NCI-H2227 (cell line): ENCODE measurements around the gene COQ5.
"Not testable (repeated sequence)": the region's sequence is repeated elsewhere in the genome, so short reads cannot be mapped to it uniquely, and the experiment has no call there.

ENCODE experiments used
- DNase-seq: peaks from one replicate; lab custom pipeline; 2025; ENCODE audit not compliant: unreplicated experiment; lab: John Stamatoyannopoulos, UW

COQ5 gene, protein sequence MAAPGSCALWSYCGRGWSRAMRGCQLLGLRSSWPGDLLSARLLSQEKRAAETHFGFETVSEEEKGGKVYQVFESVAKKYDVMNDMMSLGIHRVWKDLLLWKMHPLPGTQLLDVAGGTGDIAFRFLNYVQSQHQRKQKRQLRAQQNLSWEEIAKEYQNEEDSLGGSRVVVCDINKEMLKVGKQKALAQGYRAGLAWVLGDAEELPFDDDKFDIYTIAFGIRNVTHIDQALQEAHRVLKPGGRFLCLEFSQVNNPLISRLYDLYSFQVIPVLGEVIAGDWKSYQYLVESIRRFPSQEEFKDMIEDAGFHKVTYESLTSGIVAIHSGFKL

GRCh38 chr12:120528861-120529525 lies at the start of gene COQ5:
COQ5 (minus strand) TSS chr12:120529158; CDS start chr12:120529141, 17 bp downstream.
- peak; percentile 93 for DNase-seq

DNA sequence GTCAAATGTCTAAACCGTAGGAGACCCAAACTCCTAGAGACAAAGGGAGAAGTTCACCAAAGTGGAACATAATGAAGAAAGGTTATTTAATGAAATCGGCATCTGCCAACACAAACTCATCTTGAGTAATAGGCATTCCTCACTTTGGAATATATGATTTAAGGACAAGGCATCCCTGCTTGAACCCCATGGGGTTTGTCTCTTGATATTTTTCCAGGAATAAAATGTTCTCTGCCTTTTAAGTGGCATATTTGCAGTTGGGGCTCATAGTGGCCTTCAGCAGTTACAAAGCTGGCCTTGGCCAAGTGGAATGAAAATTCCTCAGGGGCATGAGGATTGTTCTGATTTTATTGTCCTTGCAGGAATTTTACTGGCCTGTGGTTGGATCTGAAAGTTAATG lies 45.1 kb upstream of the COQ5 start:
- DNase-seq = no peak

DNA sequence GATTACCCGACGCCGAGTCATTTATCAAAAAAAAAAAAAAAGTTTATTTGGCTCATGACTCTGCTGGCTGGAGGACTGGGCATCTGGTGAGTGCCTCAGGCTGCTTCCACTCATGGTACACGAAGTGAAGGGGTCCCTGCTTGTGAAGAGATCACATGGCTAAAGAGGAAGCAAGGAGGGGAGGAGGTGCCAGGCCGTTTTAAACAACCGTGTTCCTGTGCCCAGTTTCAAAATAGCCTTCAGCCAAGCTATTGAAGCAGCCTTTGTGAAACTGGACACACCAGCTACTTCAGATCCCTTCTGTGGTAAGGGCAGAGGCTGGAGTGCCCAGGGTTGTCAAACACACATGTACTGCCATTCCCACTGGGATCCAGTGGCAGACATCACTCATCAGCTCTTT lies 44.6 kb upstream of the COQ5 start:
- no peak for DNase-seq

- no peak for DNase-seq
These were observed 42.3 kb upstream of the COQ5 start for GRCh38 chr12:120571299-120571698.

GRCh38 chr12:120563495-120563894 lies 34.5 kb upstream of the COQ5 start:
- DNase-seq = no peak

DNA sequence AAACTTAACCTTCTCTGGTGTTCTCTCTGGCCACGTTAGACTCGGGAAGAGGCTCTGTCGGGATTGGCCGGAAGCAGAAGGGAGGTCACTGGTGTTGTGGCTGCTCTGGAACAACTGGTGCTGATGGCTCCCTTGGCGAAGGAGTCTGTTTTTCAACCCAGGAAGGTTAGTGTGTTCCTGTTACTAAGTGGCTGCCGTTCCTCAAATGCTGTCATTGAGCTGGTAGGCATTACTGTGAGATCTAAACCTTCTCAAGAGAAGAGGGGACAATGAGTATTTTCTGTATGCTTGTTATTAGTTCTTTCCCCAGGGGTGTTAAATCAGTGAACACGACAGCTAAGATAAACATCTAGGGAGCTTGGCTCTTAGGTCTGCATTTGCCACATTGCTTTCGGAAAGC lies 33.9 kb upstream of the COQ5 start:
- no peak for DNase-seq

GRCh38 chr12:120557589-120557988 lies 28.6 kb upstream of the COQ5 start:
- no peak for DNase-seq

GRCh38 chr12:120554678-120555077 lies 25.7 kb upstream of the COQ5 start:
- DNase-seq = no peak

GRCh38 chr12:120546050-120546386 lies 17.1 kb upstream of the COQ5 start:
- DNase-seq = no peak

DNA sequence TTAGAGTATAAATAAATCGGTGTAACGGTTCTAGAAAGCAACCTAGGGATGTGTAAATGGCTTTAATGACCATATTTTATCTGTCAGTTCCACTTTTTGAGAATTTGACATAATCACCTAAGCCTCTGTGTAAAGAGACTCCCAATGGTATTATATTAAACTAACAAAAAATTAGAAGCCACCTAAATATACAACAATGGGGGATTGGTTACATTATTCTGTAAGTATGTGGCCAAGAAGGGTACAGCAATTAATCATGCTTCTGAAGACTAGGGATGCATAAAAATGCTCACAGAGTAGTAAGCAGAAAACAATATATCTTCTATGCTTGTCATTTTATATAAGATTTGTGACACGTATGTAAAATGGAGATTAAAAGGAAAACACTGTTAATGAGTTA lies 15.7 kb upstream of the COQ5 start:
- no peak for DNase-seq

DNA sequence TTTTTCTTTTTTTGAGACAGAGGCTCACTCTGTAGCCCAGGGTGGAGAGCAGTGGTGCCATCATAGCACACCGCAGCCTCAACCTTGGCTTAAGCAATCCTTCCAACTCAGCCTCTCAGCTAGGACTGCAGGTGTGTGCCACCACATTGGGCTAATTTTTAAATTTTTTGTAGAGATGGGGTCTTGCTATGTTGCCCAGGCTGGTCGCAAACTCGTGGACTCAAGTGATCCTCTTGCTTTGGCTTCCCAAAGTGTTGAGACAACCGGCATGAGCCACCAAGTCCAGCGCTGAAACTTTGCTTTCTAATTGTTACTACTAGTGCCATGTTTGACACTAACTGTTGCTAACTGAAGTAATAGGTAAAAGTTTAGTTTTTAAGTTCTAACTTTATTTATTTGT lies 13.2 kb upstream of the COQ5 start:
- no peak for DNase-seq

GRCh38 chr12:120540445-120540844 lies 11.5 kb upstream of the COQ5 start:
- no peak for DNase-seq

- DNase-seq = no peak
These were observed 10.3 kb upstream of the COQ5 start for GRCh38 chr12:120539303-120539702.

GRCh38 chr12:120538281-120539156 lies 9.6 kb upstream of the COQ5 start:
- DNase-seq = no peak

DNA sequence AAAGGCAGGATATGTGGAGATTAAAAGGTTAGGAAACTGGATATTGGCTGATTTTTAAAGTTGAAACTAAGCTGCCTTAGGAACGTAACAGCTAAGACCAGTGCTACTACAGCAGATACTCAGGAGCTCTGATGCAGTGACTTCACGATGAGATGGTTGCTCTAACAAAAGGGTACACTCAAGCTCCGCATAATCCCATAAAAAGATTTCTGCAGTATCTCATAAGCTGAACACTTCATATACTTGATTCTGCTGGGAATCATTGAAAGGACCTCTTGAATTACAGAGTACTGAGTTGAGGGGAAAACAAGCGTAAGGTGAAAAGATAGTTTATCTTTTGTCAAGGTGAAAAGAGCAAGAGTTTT lies 8.9 kb upstream of the COQ5 start:
- no peak for DNase-seq

GRCh38 chr12:120536064-120536791 lies 7.3 kb upstream of the COQ5 start:
- DNase-seq = no peak

DNA sequence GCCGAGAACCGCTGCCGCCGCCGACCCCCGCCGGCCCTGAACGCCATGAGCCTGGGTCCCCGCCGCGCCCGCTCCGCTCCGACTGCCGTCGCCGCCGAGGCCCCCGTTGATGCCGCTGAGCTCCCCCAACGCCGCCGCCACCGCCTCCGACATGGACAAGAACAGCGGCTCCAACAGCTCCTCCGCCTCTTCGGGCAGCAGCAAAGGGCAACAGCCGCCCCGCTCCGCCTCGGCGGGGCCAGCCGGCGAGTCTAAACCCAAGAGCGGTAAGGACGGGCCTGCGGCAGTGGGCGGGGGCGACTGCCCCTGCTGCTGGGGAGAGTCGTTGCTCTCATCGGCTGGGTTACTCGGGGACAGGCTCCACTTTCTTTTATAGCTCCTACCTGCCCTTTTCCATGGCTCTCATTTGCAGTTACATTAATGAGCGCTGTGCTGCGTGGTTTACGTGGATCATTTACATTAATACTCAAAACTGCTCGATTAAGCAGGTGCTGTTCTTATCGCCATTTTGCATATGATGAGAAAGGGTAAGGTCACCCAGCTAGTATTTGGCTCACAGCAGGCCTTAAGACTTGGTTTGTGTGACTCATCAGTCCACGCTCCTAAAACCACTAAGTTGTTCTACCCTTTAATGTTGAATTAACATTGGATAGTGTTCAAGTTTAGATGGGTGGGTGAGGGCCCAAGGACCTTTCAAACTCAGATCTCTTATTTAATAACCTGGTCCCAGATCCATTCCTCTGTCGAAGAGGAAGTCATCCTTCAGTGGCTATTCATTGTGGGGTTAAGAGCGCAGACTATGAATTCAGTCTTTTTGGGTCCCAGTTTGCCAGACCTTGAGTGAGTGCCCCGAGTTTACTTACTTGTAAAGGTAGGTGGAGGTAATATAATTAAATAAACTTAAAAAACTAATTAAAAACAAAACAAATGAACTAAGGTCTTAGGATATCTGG lies 6.0 kb upstream of the COQ5 start:
- peak; percentile 64 for DNase-seq

GRCh38 chr12:120534203-120534702 lies 5.3 kb upstream of the COQ5 start, which contains the start of gene RNF10:
RNF10 (plus strand) TSS chr12:120534356; CDS start chr12:120534812, 456 bp downstream.
- peak; percentile 95 for DNase-seq

DNA sequence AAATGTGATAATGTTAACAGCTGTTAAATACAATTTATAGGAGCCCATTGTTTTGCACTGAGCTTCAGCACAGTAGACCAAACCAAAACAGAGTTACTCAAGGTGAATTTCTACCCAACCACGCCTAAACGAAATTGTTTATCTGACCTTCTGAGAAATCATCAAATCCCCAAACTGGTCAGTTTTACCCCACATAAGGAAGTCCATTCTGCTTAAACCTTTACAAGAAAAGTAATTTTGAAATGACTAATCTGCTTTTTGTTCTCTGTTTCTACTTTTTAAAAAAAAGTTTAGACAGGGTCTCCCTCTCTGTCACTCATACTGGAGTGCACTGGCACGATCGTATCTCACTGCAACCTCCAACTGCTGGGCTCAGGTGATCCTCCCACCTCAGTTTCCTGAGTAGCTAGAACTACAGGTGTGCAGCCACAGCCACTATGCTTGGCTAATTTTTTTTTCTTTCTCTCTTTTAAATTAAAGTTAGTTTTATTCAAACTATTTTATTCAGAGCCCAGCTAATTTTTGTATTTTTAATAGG lies 3.8 kb upstream of the COQ5 start:
- no peak for DNase-seq

GRCh38 chr12:120530418-120530761 lies 1.4 kb upstream of the COQ5 start:
- not testable (repeated sequence) for DNase-seq
